SIG-M5 (cell line): ENCODE measurements around the gene AGMAT.

ENCODE experiments used
- DNase-seq: peaks from one replicate; lab custom pipeline; 2025; lab: John Stamatoyannopoulos, UW

AGMAT gene, protein sequence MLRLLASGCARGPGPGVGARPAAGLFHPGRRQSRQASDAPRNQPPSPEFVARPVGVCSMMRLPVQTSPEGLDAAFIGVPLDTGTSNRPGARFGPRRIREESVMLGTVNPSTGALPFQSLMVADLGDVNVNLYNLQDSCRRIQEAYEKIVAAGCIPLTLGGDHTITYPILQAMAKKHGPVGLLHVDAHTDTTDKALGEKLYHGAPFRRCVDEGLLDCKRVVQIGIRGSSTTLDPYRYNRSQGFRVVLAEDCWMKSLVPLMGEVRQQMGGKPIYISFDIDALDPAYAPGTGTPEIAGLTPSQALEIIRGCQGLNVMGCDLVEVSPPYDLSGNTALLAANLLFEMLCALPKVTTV

DNA sequence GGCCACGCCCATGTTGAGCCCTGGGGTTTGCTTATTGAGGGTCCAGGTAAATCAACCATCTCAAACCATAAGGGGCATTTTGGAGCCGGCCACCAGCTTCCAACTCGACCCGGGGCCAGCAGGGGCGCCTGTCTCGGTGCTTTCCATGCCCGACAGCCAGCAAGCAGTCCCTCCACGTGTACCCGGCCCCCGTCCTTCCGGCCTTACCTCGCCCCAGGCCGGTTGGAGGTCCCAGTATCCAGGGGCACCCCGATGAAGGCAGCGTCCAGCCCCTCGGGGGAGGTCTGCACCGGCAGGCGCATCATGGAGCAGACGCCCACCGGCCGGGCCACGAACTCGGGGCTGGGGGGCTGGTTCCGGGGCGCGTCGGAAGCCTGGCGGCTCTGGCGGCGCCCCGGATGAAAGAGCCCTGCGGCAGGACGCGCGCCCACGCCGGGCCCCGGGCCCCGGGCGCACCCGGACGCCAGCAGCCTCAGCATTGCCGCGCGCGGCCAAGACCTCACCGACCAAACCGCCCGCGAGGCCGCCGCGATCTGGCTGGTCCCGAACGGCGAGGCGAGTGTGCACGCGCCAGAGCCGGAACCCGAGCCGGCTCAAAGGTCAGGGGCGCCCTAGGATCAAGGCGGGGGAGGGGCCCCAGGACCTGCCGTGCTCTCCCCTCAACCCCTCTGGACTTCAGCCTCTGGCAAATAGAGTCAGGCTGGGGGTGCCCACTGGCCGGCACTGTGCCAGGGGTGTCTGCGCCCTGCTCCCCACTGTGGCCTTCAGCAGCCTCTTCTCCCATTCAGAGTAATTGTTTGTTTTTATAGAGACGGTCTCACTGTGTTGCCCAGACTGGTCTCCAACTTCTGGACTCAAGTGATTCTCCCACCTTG is at the start of gene AGMAT:
TSS of gene AGMAT (minus strand) at position 563 of the 875 bp plus-strand sequence. CDS start at position 479, 84 bp downstream.
- no peak for DNase-seq

GRCh38 chr1:15633756-15634420 is 49.0 kb upstream of the AGMAT start:
- no peak for DNase-seq

DNA sequence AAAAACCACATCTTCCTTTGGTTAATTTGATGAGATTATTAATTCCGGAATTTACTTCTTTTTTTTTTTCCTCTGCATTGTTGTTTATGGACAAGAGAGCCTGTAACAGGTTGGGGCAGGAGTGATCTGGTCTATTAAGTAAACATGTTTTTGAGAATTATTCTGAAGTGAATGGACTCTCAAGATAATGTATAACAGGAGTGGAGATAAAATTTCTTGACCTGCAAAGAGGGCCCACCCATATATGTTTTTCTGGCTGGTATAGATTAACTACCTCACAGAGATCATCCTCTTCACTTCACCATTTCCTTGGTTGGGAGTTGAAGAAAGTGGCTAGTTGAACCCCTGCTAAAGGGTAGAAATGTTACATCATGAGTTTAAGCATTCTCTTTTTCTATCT is 43.2 kb upstream of the AGMAT start:
- DNase-seq = no peak

DNA sequence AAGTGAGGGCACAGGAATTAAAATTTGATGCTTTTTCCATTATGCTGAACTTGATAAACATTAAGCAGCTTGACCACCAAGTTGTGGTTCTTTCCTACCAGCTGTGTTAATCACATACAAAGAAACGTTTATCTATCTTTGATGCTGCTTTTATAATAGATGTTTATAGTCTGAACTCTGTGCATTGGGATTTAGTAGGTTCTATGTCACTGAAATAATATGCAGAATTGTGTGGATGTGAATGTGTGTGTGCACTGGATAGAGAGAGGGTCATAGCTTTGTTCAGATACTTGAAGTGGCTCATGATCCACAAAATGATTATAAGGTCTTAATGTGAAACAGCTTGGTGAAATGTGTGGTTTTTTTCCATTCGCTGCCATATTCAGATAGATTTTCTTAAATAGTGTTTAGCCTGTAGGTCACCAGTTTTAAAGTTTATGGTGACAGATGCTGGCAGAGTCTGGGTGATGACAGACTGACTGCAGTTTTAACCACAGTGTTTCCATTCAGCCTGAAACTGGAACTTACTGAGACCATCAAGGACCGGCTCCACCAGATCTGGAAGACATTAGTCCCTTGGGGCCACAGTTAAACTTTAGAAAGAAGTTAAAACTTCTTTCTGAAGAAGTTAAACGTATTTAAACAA is 42.6 kb upstream of the AGMAT start:
- no peak for DNase-seq

DNA sequence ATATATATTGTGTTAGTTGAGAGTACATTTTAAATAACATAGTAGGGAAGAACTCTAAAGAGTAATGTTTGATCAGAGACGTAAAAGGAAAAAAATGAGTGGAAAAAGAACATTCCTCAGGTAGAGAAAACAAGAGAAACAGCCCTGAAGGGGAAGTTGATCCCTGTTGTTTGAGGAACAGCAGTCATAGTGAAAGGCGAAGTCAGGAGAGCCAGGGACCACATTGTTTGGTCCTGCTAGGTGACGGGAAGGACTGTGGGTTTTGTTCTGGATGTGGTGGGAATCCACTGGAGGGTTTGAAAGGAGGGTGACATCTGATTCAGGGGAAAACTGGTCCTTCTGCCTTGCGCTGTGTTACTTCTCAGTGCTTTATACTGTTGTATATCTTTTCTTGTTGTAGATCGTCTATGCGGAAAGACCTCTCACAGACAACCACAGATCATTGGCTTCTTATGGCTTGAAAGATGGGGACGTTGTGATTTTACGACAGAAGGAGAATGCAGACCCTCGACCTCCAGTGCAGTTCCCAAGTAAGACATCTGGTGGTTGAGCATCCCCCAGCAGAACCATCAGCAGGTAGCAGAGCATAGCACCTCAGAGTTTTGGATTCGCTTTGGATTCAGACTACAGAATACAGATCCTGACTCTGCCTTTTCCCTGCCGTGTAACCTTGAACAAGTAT is 41.6 kb upstream of the AGMAT start:
- no peak for DNase-seq

GRCh38 chr1:15625056-15625917 is 40.4 kb upstream of the AGMAT start:
- DNase-seq = no peak

- DNase-seq = no peak
Measured at GRCh38 chr1:15624133-15624714, 39.4 kb upstream of the AGMAT start.

DNA sequence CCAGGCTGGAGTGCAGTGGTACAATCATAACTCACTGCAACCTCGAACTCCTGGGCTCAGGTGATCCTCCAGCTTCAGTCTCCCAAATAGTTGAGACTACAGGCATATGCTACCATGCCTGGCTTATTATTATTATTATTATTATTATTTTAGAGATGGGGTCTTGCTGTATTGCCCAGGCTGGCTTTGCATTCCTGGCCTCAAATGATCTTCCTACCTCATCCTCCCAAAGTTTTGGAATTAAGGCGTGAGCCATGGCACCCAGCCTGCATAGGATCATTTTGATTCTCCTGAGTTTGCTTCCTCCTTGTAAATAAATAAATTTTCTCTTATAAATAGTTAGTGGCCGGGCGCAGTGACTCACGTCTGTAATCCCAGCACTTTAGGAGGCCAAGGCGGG is 38.6 kb upstream of the AGMAT start:
- DNase-seq = no peak

GRCh38 chr1:15622712-15623373 is 38.0 kb upstream of the AGMAT start:
- no peak for DNase-seq

- no peak for DNase-seq
Measured at GRCh38 chr1:15621975-15622374, 37.1 kb upstream of the AGMAT start.

- DNase-seq = no peak
Measured at GRCh38 chr1:15620902-15621682, 36.2 kb upstream of the AGMAT start.

DNA sequence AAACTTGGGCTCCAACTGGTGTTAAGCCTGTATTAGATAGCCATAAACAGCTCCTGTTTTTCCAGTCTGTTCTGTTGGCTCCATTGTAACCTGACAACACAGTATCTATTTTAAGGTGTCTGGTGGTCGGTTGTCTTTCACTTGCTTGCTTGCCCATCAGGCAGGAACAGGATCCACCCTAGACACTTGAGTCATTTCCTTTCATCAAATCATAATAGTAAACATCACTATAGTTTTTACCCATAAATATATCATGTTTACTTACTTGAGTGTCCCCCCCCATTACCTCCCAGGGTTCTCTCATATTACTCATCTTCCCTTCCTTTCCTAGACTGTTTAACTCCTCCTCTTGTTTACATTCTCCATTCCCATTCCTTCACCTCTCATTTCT is 35.3 kb upstream of the AGMAT start:
- no peak for DNase-seq

GRCh38 chr1:15618655-15619525 is 34.0 kb upstream of the AGMAT start:
- no peak for DNase-seq

DNA sequence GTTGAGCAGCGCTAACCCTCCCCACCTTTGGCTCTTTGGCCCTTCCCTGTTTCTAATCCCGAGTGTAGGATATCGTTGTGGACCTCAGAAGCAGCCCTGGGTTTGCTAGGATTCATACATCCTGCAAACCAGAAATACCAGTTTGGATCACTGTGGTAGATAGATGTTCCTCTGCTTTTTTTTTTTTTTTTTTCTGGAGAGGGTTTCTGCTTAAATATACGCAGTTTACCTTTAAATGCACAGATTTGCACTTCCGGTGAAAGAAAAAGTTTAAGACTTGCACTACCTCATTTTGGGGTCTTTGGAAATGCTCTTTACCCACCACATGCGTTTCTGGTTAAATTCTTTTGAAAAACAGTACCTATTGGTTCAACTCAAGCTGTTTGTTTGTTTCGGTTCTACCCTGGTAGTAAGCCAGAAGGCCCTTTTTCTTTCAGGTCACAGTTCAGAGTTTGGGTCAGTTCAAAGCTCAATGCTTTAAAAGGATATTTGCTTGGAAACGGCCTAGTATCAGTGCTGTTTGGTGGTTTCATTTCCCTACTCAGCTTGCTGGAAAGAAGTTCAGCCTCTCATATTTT is 33.3 kb upstream of the AGMAT start:
- no peak for DNase-seq

GRCh38 chr1:15617173-15618076 is 32.6 kb upstream of the AGMAT start, which contains the start of gene DDI2:
DDI2 (plus strand) TSS chr1:15617458; CDS start chr1:15617671, 213 bp downstream.
- peak; percentile 61 for DNase-seq
